ENCODE data around the gene DPYD.

Gene DPYD

DNA sequence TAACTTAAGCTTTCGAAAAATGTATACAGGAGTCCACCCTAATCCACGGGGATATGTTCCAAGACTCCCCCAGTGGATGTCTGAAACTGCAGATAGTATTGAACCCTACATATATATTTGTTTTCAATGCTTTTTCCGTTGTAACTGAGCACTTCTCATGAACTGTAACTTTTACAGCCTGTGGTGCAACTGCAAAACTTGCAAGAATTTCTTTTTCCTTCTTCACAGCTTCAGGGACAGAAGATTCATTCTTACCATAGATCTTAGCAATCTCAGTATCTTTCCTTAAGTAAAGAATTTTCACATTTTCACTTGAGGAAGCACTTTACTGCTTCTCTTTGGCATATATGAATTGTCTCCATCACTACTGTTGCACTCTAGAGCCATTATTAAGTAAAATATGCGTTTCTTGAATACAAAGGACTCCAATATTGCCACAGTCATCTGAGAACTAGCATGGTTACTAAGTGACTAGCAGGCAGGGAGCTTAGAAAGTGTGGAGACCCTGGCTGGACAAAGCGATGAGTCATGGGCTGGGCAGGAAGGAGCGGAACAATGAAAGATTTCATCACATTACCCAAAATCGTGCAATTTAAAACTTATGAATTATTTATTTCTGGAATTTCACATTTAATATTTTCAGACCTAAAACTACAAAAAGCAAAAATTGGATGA is 14.1 kb downstream of the DPYD start:
- no peak for DNase-seq

DNA sequence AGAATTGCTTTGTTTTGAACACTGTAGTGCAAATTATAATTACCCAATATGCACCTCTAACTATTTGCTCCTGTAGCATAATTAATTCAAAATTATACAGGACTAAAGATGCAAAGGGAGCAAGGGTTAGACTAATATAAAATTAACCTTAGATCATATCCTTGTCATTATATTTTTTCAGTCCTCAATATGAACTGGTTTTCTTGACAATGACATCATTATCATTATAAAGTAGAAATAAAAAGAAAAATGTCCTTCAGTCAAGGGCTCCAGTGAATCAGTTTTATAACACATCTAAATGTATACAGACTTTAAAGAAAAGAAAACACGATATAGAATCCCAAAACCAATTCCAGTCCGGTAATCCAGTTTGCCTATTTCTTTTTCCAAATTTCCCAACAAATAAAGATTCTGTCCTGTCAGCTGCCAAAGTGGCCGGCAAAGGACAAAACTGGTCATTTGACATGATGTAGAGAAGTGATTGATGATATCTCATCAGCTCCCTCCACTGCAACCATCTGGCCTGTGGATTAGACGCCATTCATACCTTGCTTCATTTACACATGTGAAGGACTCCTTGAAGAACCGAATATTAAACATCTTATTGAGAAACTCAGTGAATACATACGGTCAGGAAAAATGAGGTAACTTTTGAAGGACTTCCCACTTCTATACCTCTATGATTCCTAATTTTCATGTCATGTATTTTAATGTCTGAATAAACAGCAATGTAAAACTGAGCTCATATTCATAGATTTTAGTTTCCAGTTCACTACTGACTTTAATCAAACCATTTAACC is 15.5 kb downstream of the DPYD start:
- DNase-seq, result no peak

DNA sequence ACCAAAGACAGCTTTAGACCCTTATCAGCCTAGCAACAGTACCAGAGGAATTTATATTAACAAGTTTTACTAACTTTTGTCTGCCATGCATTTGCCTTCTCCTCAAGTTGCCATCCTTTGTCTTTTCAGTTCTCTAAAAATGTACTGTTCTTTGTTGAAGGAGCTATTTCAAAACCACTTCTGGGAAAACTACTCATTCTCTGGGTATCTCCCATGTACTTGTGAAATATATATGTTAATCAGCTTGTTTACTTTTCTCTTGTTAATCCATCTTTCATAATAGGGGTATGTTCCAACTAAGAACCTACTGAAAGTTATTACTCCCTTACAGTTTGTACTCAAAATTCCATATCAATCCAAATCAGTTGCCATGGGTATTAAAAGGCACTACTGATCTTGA is 16.3 kb downstream of the DPYD start:
- DNase-seq, result no peak

DNA sequence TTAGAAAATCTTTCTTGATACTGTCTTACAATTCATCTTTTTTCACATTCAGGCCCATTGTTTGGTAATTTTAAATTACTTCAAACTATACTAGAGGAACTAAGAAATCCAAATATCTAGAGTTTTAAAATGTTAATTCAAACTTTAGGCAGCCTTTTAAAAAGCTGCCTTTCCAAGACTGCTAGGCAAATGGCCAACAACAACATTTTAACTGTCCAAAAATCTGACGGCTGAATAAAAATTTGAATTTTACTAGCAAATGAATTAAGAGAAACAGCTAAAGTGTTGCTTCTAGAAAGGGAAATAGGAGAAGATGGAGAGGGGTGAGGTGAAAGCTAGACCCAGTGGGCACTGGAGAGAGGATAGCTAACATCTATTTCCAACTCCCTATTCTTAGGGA is 17.2 kb downstream of the DPYD start:
- no peak for DNase-seq

DNA sequence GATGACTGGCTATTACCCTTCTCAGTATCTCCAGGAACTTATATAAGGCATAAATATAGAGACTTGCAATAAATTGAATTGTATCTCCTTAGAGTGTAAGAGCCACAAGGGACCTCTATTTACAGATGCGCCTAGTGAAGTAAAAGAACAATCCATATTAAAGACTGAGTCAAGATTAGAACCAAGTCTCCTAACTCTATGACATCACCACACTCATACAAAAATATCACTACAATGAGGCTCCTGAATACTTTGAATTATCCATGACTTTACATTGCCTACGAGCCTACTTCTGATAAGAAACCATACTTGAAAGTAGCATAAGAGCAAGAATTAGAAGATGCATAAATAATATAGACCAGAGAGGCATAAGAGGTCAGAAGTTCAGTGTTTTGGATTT is 18.8 kb downstream of the DPYD start:
- DNase-seq, result no peak

DNA sequence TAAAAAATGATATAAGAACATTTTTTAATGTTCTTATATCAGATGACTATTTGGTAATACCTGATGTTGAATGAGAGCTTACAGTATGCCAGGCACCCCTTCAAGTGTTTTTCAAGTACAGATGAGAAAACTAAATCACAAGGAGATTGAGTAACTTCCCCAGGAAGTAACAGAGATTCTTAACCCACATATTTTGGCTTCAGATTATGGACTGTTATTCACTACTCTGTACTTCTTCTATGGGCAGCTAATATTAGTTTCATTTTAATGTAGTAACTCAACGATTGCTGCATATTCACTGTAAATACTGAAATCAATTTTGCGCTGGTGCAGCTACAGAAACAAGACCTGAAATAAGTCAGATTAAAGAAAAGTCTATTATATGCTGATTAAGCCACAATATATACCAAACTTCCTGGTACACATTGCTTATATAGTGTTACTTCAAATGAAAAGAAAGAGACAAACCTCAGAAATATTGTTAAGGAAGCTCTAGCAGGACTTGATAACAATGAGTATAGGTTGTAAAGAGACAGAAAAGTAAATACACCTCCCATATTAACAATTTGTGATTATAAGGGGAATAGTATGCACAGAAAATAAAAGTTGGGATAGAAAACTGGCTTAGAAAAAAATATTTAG is 19.7 kb downstream of the DPYD start:
- no peak for DNase-seq

DNA sequence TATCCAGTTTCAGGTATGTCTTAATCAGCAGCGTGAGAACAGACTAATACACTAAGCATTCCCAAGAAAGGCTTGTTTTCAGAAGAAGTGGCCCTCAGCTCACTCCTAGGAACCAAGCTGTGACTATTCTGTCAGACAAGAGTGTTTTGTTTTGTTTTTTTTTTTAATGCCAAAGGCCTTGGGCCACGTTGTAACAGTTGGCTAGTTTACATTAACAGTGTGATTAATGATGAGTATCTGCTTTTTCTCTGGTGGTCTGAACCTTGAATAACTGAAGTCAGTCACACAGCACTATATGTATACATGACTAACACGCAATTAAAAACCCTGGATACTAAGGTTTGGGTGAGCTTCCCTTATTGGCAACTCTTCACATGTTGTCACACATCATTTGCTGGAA is 21.9 kb downstream of the DPYD start:
- DNase-seq, result no peak

DNA sequence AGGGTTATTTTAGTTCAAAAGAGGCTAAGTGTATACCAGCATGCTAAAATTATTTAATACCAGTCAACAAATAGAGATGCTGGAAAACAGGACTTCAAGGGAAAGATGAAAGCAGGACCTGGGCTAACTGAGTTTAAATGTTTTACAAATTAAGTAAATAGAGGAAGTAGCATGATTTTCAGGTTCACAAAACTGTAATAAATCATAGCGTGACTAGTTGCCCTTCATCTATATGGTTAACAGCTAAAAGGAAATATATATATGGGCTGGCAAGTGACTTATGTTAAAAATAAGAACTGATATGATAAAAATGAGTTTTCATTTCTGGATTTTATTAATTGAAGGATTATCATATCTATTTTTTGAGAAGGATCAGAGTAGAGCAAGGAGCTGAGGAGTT is 25.6 kb downstream of the DPYD start:
- no peak for DNase-seq

DNA sequence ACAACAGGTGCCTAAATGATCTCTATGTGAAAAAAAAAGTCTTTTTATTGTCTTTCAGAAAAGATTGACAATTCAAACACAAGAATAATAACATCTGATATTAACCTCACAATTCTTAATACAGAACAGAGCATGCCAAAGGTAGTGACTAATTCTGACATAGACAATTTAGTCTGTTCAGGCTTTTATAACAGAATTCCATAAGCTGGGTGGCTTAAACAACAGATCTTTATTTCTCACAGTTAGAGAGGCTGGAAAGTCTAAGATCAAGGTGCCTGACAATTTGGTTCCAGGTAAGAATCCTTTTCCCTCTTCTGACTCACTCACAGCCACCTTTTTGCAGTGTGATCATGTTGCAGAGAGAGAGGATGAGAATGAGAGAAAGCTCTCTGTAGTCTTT is 27.0 kb downstream of the DPYD start:
- no peak for DNase-seq

DNA sequence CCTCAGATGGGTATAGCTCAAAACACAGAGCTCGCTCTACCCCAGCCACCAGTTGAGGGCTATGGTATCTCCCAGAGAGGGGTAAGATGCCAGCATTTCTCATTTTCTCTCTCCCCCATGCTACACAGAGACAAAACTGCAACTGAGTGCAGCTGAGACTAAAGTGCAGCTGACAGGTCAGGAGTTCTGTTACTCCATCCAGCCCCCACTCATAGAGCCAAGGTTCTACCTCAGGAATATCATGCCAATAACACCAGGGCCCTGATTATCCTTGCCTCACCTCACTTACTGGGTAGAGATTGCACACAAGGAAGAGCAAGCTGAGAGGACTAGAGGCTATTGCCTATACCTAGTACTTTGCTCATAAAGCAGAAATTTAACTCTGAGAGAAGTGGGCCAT is 34.6 kb downstream of the DPYD start:
- DNase-seq, result no peak

DNA sequence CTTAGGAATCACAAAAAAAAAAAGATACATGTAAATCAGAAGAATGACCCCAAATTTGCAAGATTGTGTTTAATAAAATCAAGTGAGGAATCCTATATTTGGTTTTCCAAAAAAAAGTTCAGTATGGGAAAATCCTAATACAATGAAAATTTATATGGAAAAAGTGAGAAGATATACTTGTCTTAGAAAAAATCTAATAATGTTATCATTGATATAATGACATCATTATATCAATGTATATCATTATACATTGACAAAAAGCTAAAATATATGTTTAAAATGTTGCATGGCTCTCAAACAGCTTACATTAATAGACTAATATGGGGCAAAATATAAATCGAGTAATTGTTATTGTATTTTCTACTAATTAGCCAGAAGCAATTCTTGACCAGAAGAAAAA is 37.0 kb downstream of the DPYD start:
- DNase-seq, result no peak

DNA sequence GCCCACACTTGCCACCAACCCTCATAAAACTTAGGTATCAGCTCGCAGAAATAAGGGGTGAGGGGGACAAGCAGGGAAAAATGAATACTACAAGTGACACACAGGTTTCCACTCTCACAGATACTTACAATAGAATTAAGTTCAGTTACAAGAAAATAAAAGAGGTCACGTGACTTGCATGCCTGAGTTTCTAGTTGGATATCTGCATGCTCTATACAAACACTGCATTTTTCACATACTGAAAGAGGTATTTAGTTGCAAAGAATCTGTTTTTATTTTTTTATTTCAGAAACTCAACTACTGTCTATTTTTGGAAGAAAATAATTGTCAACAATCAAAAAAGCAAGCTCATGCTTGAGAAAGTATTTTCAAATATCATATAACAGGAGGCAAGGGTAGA is 43.5 kb downstream of the DPYD start:
- DNase-seq, result no peak

DNA sequence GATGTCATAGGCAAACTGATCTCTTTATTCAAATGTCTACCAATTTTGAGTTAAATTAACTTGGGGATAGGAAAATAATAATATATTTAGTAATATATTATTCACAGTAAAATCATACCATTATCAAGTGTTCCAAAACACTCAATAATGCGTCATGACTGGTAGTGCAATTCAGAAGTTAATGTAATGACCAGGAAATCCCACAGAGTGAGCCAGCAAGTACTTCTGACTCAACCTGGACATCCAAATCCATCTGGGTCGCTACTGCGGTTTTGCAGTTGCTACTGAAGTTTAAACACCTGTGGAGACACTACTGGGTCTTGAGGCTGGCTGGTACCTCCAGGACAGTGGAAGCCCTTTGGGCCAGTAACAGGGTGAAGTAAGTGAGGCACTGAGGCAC is 44.8 kb downstream of the DPYD start:
- no peak for DNase-seq

DNA sequence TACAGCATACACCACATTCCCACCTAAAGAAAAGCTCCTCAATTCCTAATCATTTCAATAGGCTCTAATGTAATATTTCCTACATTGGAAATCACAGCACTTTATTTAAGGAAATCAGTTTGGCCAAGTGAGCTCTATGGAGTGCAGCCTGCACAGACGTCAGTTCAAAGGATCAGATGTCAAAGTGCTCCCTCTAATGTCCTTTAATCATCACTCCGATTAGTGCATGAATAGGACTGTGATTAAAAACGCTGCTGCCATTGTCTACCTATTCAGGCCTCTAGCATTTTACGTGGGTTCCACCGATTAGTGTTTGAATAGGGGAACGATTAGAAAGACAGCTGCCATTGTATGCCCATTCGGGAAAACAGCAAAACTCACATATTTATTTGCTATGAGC is 50.2 kb downstream of the DPYD start:
- DNase-seq, result no peak

DNA sequence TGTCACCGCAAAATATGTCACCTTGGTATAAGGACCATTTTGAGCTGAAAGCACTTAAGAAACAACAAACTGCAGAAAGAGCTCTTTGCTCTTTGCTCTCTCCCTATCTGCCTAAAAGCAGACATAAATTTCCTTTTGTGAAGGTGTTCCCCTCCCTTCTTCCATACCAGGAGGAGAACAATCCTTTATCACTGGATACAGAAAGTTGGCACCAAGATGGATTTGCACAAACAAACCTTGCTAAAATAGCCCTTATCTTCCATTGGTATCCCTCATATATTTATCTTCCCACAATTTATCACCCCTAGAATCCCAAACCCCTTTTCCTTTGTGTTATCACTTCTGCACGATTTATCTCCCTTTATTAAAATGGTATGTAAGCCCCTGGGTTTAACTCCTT is 51.4 kb downstream of the DPYD start:
- DNase-seq, result no peak

DNA sequence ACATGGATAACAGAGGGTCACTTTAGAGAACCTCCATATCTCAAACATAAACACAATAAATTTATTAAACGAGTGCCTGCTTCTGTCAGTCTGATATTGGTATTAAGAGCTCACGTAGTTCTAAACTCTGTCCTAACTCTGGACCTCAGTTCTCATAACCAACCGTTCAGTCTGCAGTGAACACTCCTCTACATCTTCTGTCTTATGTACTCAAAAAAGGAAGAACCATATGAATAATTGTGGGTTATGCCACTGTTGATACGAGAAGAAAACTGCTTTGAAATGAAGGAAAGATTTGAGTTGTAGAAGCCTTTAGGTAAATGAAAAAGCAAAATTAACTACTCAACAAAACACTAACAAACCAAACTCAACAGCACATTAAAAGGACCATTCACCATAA is 53.7 kb downstream of the DPYD start:
- DNase-seq, result no peak

DNA sequence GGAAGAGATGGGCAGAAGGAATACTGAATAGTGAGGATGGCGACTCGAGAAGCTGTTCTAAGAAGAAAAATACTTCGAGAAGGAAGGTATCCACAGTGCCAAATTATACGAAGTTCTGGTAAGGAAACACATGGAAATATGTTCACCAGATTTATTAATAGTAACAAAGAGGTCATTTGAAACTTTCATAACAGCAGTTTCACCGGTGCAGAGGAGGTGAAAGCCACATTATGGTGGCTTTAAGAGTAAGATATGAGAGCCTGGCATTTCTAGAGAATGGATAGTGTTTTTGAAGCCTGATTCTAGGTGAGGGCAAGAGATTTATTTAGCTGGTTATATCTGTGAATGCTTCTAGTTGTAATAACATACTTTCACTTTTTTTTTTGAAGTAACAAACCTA is 56.2 kb downstream of the DPYD start:
- no peak for DNase-seq

DNA sequence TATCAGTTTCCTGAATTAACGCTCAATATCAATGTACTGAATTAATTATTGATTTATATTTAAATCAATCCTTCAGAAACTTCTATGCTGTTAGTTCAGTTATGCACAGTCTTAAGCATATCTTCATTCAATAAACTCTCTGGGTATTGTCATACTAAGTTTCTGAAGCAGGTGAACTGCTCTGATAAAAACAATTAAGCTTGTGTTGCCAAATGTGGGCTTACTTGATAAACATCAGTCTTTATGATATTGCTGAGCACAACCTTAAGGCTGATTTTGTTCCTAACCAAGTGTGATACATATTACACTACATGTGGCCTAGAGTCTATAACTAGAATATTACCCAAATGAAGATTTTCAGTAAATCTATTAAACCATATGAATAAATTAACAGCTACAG is 67.6 kb downstream of the DPYD start:
- no peak for DNase-seq

DNA sequence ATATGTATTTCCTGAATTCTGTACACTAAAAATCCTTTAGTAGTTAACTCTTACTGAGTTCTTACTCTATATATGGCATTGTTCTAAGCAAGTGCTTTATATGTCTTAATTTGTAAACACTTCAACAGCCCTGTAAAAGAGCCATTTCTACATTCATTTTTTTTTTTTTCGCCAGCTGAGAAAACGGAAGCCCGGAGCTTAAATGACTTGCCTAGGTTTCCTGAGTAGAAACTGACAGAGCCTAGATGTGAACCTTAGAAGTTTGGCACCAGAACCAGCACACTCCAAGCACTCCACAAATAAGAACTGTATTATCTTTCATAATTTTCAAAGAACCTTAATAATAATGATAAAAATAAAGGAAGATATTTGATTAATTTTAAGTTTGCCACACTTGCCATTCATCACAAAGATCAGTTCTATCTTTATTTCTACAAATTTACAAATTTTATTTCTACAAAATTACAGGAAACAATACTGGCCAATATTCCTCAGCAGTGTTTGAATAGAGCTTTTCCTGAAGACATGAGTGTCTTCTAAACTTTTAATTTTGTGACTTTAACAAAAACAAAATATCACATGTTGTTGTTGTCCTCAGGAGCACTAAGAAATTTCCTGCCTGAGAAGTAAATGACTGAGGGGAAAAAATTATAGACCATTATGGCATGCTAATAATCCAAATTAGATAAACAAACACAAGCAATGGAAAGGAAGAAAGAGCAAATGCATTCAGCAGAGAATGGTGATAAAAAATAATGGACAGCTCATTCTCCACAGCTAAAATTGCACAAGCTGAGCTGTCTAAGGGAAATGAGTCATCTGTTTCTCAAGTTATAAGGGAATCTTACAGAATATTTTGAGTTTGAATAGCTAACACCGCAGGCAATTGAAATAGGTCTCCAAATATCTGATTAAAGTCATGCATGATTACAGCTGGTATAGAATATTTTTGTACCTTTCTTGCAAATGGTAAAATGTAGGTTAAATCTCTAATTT is 71.2 kb downstream of the DPYD start:
- no peak for DNase-seq

DNA sequence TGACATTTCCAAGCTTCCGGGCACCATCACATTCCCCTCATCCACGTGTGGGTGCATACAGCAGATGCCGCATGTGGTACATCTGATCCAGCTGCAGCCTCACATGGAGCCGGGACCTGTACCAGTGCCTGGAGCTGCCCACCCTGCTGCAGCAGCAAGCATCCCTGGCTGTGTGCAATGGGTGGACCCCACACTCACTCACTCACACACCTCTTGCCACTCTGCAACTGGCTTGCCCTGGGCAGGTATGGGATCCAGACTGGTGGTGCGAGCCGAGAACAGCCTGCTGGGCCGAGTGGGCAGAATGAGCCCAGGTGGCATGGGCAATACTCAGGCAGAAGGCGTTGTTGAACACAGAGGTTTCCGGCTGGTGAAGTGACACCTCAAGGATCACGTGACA is 75.0 kb downstream of the DPYD start:
- DNase-seq, result no peak

DNA sequence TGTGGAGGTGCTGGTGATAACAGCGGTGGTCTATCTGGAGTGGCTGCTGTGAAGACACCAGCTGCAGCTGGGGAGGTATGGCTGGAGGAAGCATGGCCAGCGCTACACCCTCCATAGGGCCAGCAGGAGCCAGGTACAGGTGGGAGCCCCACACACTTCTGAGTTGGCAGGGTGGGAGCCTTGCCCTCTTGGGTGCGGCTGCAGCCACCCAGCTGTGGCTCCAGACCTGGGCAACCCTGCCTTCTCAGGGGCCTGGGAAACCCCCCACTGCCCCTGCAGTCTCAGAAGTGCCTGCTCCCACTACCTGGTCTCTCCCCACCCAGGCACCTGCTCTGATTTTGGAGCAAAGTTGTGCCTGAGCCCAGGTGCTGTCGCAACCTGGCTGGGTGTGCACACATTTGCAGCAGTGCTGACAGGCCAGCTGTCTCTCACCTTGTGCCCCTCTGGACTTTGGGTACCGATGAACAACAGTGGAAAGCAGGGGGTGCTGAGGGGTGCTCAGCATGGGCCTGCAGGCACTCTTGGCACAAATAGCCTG is 76.2 kb downstream of the DPYD start:
- DNase-seq, result peak; percentile 58

DNA sequence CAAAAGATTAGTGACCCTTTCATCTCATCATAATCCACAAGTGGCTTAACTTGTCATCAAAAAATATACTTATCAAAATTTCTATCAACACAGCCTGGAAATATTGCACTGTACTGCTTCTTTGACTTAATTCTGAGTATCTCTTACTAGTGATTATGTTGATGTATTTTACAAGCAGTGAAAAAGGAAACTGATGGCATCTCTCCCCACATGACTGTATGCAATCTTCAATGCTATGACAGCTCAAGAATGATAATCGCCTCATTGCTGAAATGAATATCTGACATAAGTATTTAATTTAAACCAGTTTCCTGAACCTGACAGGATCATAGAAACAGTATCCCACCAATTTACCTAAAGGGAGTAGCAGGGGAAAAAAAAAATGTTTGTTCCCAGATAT is 79.5 kb downstream of the DPYD start:
- no peak for DNase-seq

DNA sequence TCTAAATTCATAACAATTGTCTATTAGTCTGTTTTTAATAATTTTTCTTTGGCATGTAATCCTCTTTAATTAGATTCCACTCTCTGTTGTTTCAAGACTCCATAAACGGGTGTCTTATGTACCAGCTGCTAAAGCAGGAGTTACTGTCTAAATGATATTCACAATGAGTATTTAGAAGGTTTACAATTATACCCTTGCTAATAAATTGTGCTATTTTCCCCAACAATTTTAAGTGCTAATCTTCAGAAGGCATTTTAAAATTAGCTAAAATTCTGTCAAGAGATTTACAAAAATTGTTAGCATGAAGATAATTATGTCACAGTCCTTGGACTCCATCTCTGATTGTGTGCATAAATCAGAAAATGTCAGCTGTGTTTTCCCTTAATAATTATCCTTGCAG is 83.7 kb downstream of the DPYD start:
- no peak for DNase-seq

Measured in activated effector memory CD4-positive, alpha-beta T cell treated with anti-CD3 and anti-CD28 coated beads, Interleukin-2, amount 50 U/mL, for 16 hours (primary cell).